HCT116 (cell line): ENCODE results near the gene CYP1A1.

Experiments used
- EGR1 ChIP-seq: IDR thresholded peaks from 2 replicates; pipeline ENCODE4 v1.6.1; 2012; ENCODE audit warnings: low read depth
- EZH2 ChIP-seq: fragments of 200-600 bp; sonication (generic); IDR thresholded peaks from 2 replicates; pipeline ENCODE4 v1.6.1; 2017; ENCODE audit warnings: antibody characterized with exemption, mixed run types
- POLR2A ChIP-seq: IDR thresholded peaks from 2 replicates; pipeline ENCODE4 v1.7.0; 2011; ENCODE audit warnings: borderline replicate concordance; ENCODE audit not compliant: insufficient read depth, insufficient read length; ENCODE audit errors: extremely low read depth
- POLR2AphosphoS5 ChIP-seq: IDR thresholded peaks from 2 replicates; pipeline ENCODE4 v1.6.1; 2011; ENCODE audit warnings: mild to moderate bottlenecking, low read depth, low read length, moderate library complexity
- RAD21 ChIP-seq: IDR thresholded peaks from 2 replicates; pipeline ENCODE4 v1.6.1; 2012; ENCODE audit warnings: low read depth, mild to moderate bottlenecking
- SIN3A ChIP-seq: IDR thresholded peaks from 2 replicates; pipeline ENCODE4 v1.6.1; 2012; ENCODE audit warnings: low read depth
- TF ChIP-seq, protein P1 (sequence below), 3 experiments: fragments of 200-600 bp in 1 of 3; sonication (generic) in 1 of 3; IDR thresholded peaks in 2 of 3; conservative IDR thresholded peaks in 1 of 3; 2 replicates each; pipeline ENCODE4 v1.5.1; 2012 to 2017; ENCODE audit warnings: low read depth in 2 of 3, low read length in 2 of 3, antibody characterized with exemption in 1 of 3, borderline replicate concordance in 1 of 3, control low read depth in 1 of 3, mild to moderate bottlenecking in 1 of 3, mixed read lengths in 1 of 3, mixed run types in 1 of 3, moderate library complexity in 1 of 3; ENCODE audit not compliant: insufficient read depth in 1 of 3
- TF ChIP-seq, protein P2 (sequence below): IDR thresholded peaks from 2 replicates; pipeline ENCODE4 v1.6.1; 2012; ENCODE audit warnings: low read depth

DNA sequence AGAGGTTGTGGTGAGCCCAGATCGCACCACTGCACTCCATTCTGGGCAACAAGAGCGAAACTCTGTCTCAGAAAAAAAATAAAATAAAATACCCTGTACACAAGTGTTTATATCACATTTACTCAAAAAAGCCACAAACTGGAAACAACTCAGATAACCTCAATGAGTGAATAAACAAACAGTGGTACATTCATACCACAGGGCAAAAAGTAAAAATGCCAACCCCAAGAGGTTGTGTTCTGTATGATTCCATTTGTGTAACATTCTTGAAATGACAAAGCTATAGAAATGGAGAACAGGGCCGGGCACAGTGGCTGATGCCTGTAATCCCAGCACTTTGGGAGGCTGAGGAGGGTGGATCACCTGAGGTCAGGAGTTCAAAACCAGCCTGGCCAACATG, 42.4 kb downstream of the CYP1A1 start:
- TF ChIP-seq, protein P1, sequence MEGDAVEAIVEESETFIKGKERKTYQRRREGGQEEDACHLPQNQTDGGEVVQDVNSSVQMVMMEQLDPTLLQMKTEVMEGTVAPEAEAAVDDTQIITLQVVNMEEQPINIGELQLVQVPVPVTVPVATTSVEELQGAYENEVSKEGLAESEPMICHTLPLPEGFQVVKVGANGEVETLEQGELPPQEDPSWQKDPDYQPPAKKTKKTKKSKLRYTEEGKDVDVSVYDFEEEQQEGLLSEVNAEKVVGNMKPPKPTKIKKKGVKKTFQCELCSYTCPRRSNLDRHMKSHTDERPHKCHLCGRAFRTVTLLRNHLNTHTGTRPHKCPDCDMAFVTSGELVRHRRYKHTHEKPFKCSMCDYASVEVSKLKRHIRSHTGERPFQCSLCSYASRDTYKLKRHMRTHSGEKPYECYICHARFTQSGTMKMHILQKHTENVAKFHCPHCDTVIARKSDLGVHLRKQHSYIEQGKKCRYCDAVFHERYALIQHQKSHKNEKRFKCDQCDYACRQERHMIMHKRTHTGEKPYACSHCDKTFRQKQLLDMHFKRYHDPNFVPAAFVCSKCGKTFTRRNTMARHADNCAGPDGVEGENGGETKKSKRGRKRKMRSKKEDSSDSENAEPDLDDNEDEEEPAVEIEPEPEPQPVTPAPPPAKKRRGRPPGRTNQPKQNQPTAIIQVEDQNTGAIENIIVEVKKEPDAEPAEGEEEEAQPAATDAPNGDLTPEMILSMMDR (IDR thresholded peaks at IDR 0.05 in 2 of 3, conservative IDR thresholded peaks at IDR 0.05 in 1 of 3; ENCODE audit: borderline replicate concordance in 1 of 3, insufficient read depth in 1 of 3, low read depth in 2 of 3, low read length in 2 of 3), result no peak
- TF ChIP-seq EZH2 (no peak), EGR1 (no peak), POLR2A (no peak), POLR2AphosphoS5 (no peak), SIN3A (no peak), RAD21 (no peak)
- TF ChIP-seq, protein P2, sequence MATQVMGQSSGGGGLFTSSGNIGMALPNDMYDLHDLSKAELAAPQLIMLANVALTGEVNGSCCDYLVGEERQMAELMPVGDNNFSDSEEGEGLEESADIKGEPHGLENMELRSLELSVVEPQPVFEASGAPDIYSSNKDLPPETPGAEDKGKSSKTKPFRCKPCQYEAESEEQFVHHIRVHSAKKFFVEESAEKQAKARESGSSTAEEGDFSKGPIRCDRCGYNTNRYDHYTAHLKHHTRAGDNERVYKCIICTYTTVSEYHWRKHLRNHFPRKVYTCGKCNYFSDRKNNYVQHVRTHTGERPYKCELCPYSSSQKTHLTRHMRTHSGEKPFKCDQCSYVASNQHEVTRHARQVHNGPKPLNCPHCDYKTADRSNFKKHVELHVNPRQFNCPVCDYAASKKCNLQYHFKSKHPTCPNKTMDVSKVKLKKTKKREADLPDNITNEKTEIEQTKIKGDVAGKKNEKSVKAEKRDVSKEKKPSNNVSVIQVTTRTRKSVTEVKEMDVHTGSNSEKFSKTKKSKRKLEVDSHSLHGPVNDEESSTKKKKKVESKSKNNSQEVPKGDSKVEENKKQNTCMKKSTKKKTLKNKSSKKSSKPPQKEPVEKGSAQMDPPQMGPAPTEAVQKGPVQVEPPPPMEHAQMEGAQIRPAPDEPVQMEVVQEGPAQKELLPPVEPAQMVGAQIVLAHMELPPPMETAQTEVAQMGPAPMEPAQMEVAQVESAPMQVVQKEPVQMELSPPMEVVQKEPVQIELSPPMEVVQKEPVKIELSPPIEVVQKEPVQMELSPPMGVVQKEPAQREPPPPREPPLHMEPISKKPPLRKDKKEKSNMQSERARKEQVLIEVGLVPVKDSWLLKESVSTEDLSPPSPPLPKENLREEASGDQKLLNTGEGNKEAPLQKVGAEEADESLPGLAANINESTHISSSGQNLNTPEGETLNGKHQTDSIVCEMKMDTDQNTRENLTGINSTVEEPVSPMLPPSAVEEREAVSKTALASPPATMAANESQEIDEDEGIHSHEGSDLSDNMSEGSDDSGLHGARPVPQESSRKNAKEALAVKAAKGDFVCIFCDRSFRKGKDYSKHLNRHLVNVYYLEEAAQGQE, result no peak
